ENCODE results near the gene ANXA10.
"Not testable (repeated sequence)": the region's sequence is repeated elsewhere in the genome, so short reads cannot be mapped to it uniquely, and the experiment has no call there.

ANXA10 gene

DNA sequence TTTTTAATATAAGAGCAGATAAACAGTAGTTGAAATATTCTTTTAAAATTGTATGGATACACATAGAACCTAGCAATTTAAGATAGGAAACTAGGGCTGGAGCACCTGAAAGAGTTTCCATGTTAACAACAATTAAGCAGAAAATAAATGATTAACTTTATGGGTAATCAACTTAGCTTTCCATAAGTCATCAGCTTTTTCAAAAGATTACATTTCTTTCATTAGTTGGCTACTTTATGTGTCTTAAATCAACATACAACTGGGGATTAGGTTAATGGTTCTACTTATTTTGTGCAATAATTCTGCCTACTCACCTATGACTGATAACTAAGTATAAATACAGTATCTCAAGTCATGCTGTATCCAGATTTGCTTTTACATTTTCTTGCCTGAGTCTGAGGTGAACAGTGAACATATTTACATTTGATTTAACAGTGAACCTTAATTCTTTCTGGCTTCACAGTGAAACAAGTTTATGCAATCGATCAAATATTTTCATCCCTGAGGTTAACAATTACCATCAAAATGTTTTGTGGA is at the start of gene ANXA10:
ANXA10 (plus strand) TSS at position 362 of the 537 bp plus-strand sequence; CDS start at position 526, 164 bp downstream.
- DNase-seq (ENCODE audit: low read depth in 2 of 2): no peak

DNA sequence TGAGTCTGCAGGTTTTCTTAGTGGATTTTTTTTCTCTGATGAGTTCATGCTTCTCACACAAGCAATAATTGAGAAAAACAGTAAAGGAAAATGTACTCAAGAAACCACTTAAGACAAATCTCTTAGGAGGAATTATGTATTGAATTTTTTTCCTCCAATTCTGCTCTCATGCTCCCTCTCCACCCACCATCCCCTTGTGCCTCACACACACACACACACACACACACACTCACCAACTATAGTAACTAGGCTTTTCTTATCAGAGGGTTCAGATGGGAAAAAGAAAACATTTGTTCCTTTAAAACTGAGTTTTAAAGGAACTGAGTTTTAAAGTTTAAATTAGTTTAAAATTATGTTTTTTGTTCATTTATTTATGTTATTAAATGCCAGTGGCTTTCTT is 47.0 kb upstream of the ANXA10 start:
- DNase-seq (ENCODE audit: low read depth in 2 of 2): no peak

- no peak for DNase-seq (ENCODE audit: low read depth in 2 of 2)
These were observed 42.3 kb upstream of the ANXA10 start for GRCh38 chr4:168050002-168050401.

- DNase-seq (ENCODE audit: low read depth in 2 of 2): no peak
These were observed 40.8 kb upstream of the ANXA10 start for GRCh38 chr4:168051526-168051925.

DNA sequence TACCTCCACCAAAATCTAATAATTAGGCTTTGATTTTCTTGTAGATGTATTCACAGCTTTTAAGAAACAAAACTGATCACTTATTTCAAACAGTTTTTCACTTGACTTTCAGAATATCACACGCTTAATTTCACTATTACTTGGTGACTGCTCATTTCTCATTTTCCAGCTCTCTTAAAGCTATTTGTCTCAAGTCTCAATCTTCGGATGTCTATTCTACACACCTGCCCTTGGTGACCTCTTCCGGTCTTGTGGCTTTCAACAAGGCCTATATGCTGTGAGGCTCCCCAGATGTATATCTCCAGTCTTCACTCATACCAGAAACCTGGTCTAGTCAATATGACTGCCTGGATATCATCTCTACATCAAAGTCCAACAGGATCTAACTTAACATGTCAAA is 34.9 kb upstream of the ANXA10 start:
- no peak for DNase-seq (ENCODE audit: low read depth in 2 of 2)

GRCh38 chr4:168059251-168059650 is 33.1 kb upstream of the ANXA10 start:
- no peak for DNase-seq (ENCODE audit: low read depth in 2 of 2)

DNA sequence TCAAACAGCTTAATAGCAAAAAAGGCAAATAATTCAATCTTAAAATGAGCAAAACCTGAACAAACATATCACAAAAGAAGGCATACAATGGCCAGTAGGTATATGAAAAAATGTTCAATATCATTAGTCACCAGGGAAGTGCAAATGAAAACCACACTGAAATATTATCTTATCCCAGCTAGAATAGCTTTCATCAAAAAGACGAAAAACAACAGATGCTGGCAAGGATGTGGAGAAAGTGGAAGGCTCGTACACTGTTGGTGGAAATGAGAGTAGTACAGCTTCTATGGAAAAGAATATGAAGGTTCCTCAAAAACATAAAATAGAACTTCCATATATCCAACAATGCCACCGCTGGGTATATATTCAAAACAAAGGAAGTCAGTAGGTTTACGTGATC is 29.3 kb upstream of the ANXA10 start:
- DNase-seq (ENCODE audit: low read depth in 2 of 2): no peak

- DNase-seq (ENCODE audit: low read depth in 2 of 2): no peak
These were observed 21.4 kb upstream of the ANXA10 start for GRCh38 chr4:168070903-168071302.

- no peak for DNase-seq (ENCODE audit: low read depth in 2 of 2)
These were observed 21.0 kb upstream of the ANXA10 start for GRCh38 chr4:168071304-168071703.

- no peak for DNase-seq (ENCODE audit: low read depth in 2 of 2)
These were observed 17.5 kb upstream of the ANXA10 start for GRCh38 chr4:168074861-168075260.

GRCh38 chr4:168076989-168077725 is 15.2 kb upstream of the ANXA10 start:
- no peak for DNase-seq (ENCODE audit: low read depth in 2 of 2)

DNA sequence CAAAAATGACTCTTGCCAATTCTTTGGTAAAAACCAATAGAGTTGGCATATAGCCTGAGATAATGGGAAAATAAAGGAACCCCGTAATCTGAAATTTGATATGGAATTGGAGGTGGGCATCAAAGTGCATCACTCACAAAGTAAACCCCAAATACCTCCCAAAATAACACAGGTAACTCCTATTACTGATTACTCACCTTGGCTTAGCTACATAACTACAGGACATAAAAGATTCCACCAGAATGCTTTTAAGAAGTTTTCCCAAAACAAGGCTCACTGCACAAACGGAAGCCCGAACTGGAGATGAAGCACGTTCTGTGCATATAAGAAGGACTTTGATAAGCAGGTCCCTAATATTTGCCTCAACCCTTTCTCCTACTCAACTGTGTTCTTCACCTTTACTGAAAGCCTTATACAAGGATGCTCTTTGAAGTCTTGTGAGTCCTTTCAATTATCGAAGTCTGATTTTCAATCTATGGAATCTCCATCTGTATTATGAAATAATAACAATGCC is 14.6 kb upstream of the ANXA10 start:
- DNase-seq (ENCODE audit: low read depth in 2 of 2): no peak

DNA sequence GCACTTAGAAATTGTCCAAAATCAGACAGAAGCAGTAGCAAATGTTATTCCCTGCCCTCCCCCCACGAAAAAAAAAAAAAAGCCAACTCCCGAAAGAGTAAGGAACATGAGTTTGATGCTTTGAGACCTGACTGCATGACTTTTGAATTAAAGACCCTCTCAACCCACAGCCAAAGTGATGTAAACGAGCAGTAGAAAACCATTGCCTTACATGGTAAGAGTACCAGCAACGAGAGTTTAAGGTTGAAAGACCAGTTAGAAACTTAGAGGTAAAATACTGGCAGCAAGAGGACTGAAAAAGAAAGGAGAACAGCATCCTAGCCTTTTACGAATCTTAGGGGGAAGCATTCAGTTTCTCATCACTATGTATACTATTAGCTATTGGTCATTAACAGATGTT is 10.0 kb upstream of the ANXA10 start:
- no peak for DNase-seq (ENCODE audit: low read depth in 2 of 2)

- DNase-seq (ENCODE audit: low read depth in 2 of 2): no peak
These were observed 3.6 kb downstream of the ANXA10 start for GRCh38 chr4:168095776-168096406.

- no peak for DNase-seq (ENCODE audit: low read depth in 2 of 2)
These were observed 4.1 kb downstream of the ANXA10 start for GRCh38 chr4:168096407-168096784.

GRCh38 chr4:168097161-168097560 is 4.8 kb downstream of the ANXA10 start:
- no peak for DNase-seq (ENCODE audit: low read depth in 2 of 2)

- DNase-seq (ENCODE audit: low read depth in 2 of 2): no peak
These were observed 5.9 kb downstream of the ANXA10 start for GRCh38 chr4:168098248-168098717.

GRCh38 chr4:168099195-168099594 is 6.9 kb downstream of the ANXA10 start:
- DNase-seq (ENCODE audit: low read depth in 2 of 2): no peak

DNA sequence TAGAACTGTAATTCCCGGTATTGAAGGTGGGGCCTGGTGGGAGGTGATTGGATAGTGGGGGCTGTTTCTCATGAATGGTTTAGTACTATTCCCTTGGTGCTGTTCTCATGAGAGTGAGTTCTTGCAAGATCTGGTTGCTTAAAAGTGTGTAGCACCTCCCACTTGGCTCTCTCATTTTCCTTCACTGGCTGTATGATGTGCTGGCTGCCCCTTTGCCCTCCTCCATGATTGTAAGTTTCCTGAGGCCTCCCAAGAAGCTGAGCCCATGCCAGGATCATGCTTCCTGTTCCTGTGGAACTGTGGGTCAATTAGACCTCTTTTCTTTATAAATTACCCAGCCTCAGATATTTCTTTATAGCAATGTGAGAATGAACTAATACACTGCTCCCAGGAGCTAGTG is 8.7 kb downstream of the ANXA10 start:
- DNase-seq (ENCODE audit: low read depth in 2 of 2): no peak

- no peak for DNase-seq (ENCODE audit: low read depth in 2 of 2)
These were observed 10.1 kb downstream of the ANXA10 start for GRCh38 chr4:168102403-168102802.

DNA sequence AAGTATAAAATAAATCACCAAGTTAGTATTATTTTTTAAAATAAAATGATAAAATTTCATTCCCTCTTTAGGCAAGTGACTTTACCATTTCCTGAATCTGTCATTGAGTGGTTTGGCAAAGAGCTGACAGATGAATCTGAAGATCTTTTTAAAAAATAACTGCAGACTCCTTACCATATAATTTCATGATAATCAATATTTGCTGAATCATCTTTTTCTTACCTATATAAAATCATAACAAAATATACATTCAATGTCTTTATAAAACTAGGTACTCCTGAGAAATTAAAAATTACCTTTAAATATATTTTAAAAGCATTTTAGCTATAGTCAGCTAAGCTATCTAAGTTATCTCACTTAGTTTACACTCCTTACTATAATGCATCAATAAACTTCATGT is 17.2 kb downstream of the ANXA10 start:
- DNase-seq (ENCODE audit: low read depth in 2 of 2): no peak

GRCh38 chr4:168113059-168113458 is 20.7 kb downstream of the ANXA10 start:
- DNase-seq (ENCODE audit: low read depth in 2 of 2): not testable (repeated sequence)

DNA sequence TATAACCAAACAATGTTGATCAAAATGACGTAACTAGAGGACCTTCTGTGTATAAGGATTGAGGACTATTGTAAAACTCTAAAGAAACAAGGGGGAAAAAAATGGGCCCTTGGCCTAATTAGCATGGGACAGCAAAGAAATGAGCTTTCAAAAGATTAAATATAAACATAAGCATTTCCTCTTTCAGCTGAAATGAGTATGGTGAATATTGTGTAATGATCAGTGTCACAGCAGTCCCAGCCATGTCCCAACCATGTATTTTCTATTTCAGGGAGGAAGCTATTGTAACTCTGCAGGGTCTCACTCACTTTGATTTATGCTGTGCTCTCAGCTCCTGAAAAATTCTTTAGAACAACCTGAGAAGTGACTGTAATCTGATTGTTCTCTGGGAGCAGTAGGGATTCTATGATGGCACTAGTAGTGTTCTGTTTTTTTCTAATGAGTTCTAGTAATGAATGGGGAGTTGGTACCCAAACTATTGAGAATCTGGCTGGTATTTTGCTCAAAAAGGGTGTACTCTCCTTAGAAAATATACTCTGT is 25.8 kb downstream of the ANXA10 start:
- no peak for DNase-seq (ENCODE audit: low read depth in 2 of 2)

All from stimulated activated CD8-positive, alpha-beta memory T cell treated with anti-CD3 and anti-CD28 coated beads, Interleukin-7, amount 100 ng/mL, for 4 hours (primary cell).